PC-3 (cell line): ENCODE results near the gene PIKFYVE. TPM values are rescaled to one million over a fixed set of nuclear protein-coding genes. Genes with fewer than 3 reads are reported as not detected.
"Not testable (repeated sequence)": the region's sequence is repeated elsewhere in the genome, so short reads cannot be mapped to it uniquely, and the experiment has no call there.

Experiments
- ATAC-seq: fragments of 200-7000 bp; cut with Tn5 transposase; 2 replicates; pipeline ENCODE4 v1.9.1; 2020; ENCODE audit warnings: mild to moderate bottlenecking, moderate library complexity
- BruUV-seq: library from RNA; stranded (reverse); fragments of 400-500 nt; replicated peaks from 2 replicates; lab custom pipeline; 2021; lab: Mats Ljungman, UMichigan
- CTCF ChIA-PET: fragments of 300-600 bp; sonication (Branson Sonifier 250); formaldehyde crosslinking; loops from one replicate; lab custom pipeline; 2022; ENCODE audit warnings: antibody characterized with exemption; lab: Charles Lee
- POLR2A ChIA-PET: fragments of 300-600 bp; sonication (Branson Sonifier 250); formaldehyde crosslinking; loops from one replicate; lab custom pipeline; 2022; ENCODE audit warnings: antibody characterized with exemption; ENCODE audit not compliant: unreplicated experiment; lab: Charles Lee
- DNase-seq: peaks from one replicate; pipeline ENCODE4 v3.0.0-alpha.2; 2015
- H2AFZ ChIP-seq: fragments of 300-600 bp; sonication (generic); 2 replicates; pipeline ENCODE4 v1.6.0; 2016; ENCODE audit warnings: antibody characterized with exemption, low read length
- H3F3A ChIP-seq: fragments of 300-600 bp; sonication (generic); one replicate; pipeline ENCODE4 v1.6.0; 2017; ENCODE audit warnings: antibody characterized with exemption, low read length, control low read depth, mild to moderate bottlenecking; ENCODE audit not compliant: unreplicated experiment
- H3K27ac ChIP-seq: fragments of 300-600 bp; sonication (generic); 2 replicates; pipeline ENCODE4 v1.5.1; 2016; ENCODE audit warnings: mild to moderate bottlenecking, low read length
- H3K27me3 ChIP-seq: fragments of 300-600 bp; sonication (generic); 2 replicates; pipeline ENCODE4 v1.6.1; 2016; ENCODE audit warnings: low read length, mixed read lengths
- H3K36me3 ChIP-seq: fragments of 300-600 bp; sonication (generic); 2 replicates; pipeline ENCODE4 v1.6.1; 2016; ENCODE audit warnings: low read depth, mixed run types, low read length, mixed read lengths
- H3K4me1 ChIP-seq: fragments of 300-600 bp; sonication (generic); 2 replicates; pipeline ENCODE4 v1.5.1; 2016; ENCODE audit warnings: low read length; ENCODE audit not compliant: insufficient read depth
- H3K4me2 ChIP-seq: fragments of 300-600 bp; sonication (generic); 2 replicates; pipeline ENCODE4 v1.6.0; 2016; ENCODE audit warnings: low read length
- H3K4me3 ChIP-seq: fragments of 300-600 bp; sonication (generic); 2 replicates; pipeline ENCODE4 v1.5.1; 2016; ENCODE audit warnings: mild to moderate bottlenecking, low read length, mixed read lengths
- H3K79me2 ChIP-seq: fragments of 300-600 bp; sonication (generic); 2 replicates; pipeline ENCODE4 v1.6.1; 2017; ENCODE audit warnings: low read length, mixed read lengths
- H3K9ac ChIP-seq: fragments of 300-600 bp; sonication (generic); 2 replicates; pipeline ENCODE4 v1.6.0; 2016; ENCODE audit warnings: mild to moderate bottlenecking, low read length
- H3K9me2 ChIP-seq: fragments of 300-600 bp; sonication (generic); replicated peaks from 2 replicates; pipeline ENCODE4 v1.6.1; 2016; ENCODE audit warnings: mixed run types, low read length, mixed read lengths
- H3K9me3 ChIP-seq: fragments of 300-600 bp; sonication (generic); 2 replicates; pipeline ENCODE4 v1.6.1; 2016; ENCODE audit warnings: low read length, mixed read lengths
- H4K20me1 ChIP-seq: fragments of 300-600 bp; sonication (generic); 2 replicates; pipeline ENCODE4 v1.6.1; 2016; ENCODE audit warnings: low read length, mixed read lengths
- CTCF ChIP-seq: fragments of 300-600 bp; sonication (generic); conservative IDR thresholded peaks from 2 replicates; pipeline ENCODE4 v1.5.1; 2017; ENCODE audit warnings: antibody characterized with exemption, low read depth, mild to moderate bottlenecking, low read length
- EZH2 ChIP-seq: fragments of 300-600 bp; sonication (generic); IDR thresholded peaks from one replicate; pipeline ENCODE4 v1.6.1; 2017; ENCODE audit warnings: antibody characterized with exemption, mild to moderate bottlenecking, low read length; ENCODE audit not compliant: unreplicated experiment
- EZH2phosphoT487 ChIP-seq: fragments of 300-600 bp; sonication (generic); IDR thresholded peaks from 2 replicates; pipeline ENCODE4 v1.6.1; 2018; ENCODE audit warnings: mild to moderate bottlenecking, antibody characterized with exemption, low read length, borderline replicate concordance
- intact Hi-C: fragments of 100-400 bp; cut with micrococcal nuclease; formaldehyde crosslinking; loops from 2 replicates; pipeline ENCODE4 v1.9.0; 2023
- total RNA-seq: library from RNA; depleted of rRNA; stranded (reverse); fragments of >200 nt; gene quantifications from 2 replicates; pipeline ENCODE4 v1.2.3, GENCODE V29; 2014

Gene PIKFYVE
- total RNA-seq, 1 experiment from 2014 or later = 18.8 TPM

GRCh38 chr2:208266553-208266893, 468 bp downstream of the PIKFYVE start:
- no TSS peak for BruUV-seq
- ChIA-PET CTCF (interaction anchor here (0.6 to 1.3 kb wide), 2 partner anchors 12 to 165 kb away, joined by 3 read pairs; partner anchors contain the start of gene IDH1), POLR2A (interaction anchor here (0.6 kb wide), 1 partner anchor 547 kb away, joined by 26 read pairs; no protein-coding TSS in a partner anchor)
- peak overlapping the region; percentile 50 for H3K27ac ChIP-seq
- DNase-seq (peak; percentile 7), ATAC-seq (no peak; the same call in none of the 2 replicates)
- no peaks in the 10 kb centered on the region for H3F3A ChIP-seq
- peak overlapping the region; percentile 98 for H3K4me3 ChIP-seq
- intact Hi-C loops = loop anchor here (1.0 to 5.0 kb wide), 2 partner anchors 11 to 644 kb away; partner anchors contain the start of gene IDH1
- peaks cover 23% of the 10 kb centered on the region for H3K4me1 ChIP-seq
- H3K9ac ChIP-seq = peak overlapping the region; percentile 76
- TF ChIP-seq EZH2 = no peak
- peak overlapping the region; percentile 79 for H2AFZ ChIP-seq
- 0 out of 2 replicates have a peak, but pooled peaks cover 2% of the 10 kb centered on the region for H3K36me3 ChIP-seq
- no peaks in the 10 kb centered on the region; the same call in 1 of the 2 replicates for H4K20me1 ChIP-seq
- no peaks in the 10 kb centered on the region for H3K9me3 ChIP-seq
- peak overlapping the region; percentile 99 for H3K4me2 ChIP-seq
- H3K79me2 ChIP-seq = peaks cover 42% of the 10 kb centered on the region
- H3K27me3 ChIP-seq = no peaks in the 10 kb centered on the region
- H3K9me2 ChIP-seq = no peaks in the 10 kb centered on the region

DNA sequence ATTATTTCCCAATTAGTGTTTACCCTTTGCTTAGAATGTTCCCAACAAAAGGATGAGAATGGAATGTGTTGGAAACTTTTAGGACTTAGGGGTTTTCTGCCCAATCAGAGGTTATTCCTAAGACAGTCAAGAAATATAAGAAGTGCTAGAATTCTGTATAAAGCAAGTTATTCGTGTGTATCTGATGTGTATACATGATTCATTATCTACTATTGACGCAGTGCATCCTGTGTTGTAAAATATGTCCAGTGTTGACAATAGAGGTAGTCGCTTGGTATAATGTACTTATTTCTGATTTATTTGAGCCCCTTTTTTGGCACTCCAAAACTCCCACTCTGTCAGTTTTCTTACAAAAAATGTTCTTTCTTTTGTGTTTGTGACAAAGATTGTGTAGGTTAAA, 881 bp downstream of the PIKFYVE start:
- intact Hi-C loops = loop anchor here (1.0 to 5.0 kb wide), 2 partner anchors 12 to 645 kb away; partner anchors contain the start of gene IDH1
- DNase-seq = peak; percentile 43
- peaks cover 42% of the 10 kb centered on the region for H3K79me2 ChIP-seq

DNA sequence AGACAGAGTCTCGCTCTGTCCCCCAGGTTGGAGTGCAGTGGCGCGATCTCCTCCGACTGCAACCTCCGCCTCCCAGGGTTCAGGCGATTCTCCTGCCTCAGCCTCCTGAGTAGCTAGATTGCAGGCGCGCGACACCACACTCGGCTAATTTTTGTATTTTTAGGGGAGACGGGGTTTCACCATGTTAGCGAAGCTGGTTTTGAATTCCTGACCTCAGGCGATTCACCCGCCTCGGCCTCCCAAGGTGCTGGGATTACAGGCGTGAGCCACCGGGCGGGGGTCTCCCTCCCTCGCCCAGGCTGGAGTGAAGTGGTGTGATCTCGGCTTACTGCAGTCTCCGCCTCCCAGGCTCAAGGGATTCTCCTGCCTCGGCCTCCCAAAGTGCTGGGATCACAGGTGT, 1.5 kb downstream of the PIKFYVE start:
- peaks cover 23% of the 10 kb centered on the region for H3K4me1 ChIP-seq
- DNase-seq, H3K27ac ChIP-seq, ATAC-seq, BruUV-seq, H3K9me2 ChIP-seq, H2AFZ ChIP-seq, H3F3A ChIP-seq, POLR2A ChIA-PET, H4K20me1 ChIP-seq, H3K27me3 ChIP-seq, H3K36me3 ChIP-seq, H3K9me3 ChIP-seq: not testable (repeated sequence)
- peaks cover 42% of the 10 kb centered on the region for H3K79me2 ChIP-seq
- H3K4me3 ChIP-seq = peak overlapping the region; percentile 98
- H3K9ac ChIP-seq = peak overlapping the region; percentile 76; the same call in 1 of the 2 replicates
- intact Hi-C loops = loop anchor here (5.0 kb wide), 1 partner anchor 645 kb away; no protein-coding TSS in a partner anchor
- H3K4me2 ChIP-seq = peak overlapping the region; percentile 99
- CTCF ChIA-PET = interaction anchor here (0.6 to 1.3 kb wide), 3 partner anchors 14 to 166 kb away, joined by 3 to 6 read pairs (median 3); no protein-coding TSS in a partner anchor

More for the DNA sequence above, 881 bp downstream of the PIKFYVE start:
- Histone ChIP-seq H3F3A (no peaks in the 10 kb centered on the region), H2AFZ (peak overlapping the region; percentile 79), H4K20me1 (no peaks in the 10 kb centered on the region; the same call in 1 of the 2 replicates), H3K36me3 (0 out of 2 replicates have a peak, but pooled peaks cover 4% of the 10 kb centered on the region), H3K4me1 (peaks cover 23% of the 10 kb centered on the region), H3K9ac (peak overlapping the region; percentile 76), H3K9me2 (no peaks in the 10 kb centered on the region), H3K27me3 (no peaks in the 10 kb centered on the region), H3K4me2 (peak overlapping the region; percentile 99), H3K4me3 (peak overlapping the region; percentile 98), H3K27ac (peak overlapping the region; percentile 50; the same call in 1 of the 2 replicates), H3K9me3 (no peaks in the 10 kb centered on the region)
- ATAC-seq = peak; percentile 24
- POLR2A ChIA-PET = no interaction called here
- TSS peak; percentile 57 for BruUV-seq
- CTCF ChIA-PET = interaction anchor here (0.6 to 1.3 kb wide), 2 partner anchors 12 to 165 kb away, joined by 3 read pairs; partner anchors contain the start of gene IDH1
- no peak for TF ChIP-seq CTCF
- no peak for TF ChIP-seq EZH2
- no peak for TF ChIP-seq EZH2phosphoT487
